Putamen (tissue), 1 donor: ENCODE data around the gene SOX30.

ENCODE experiments used
- DNase-seq: peaks from one replicate; pipeline ENCODE4 v3.0.0-alpha.2; 2016; ENCODE audit warnings: low spot score

The SOX30 gene

GRCh38 chr5:157607371-157608161 lies 44.7 kb downstream of the SOX30 start:
- DNase-seq = no peak

DNA sequence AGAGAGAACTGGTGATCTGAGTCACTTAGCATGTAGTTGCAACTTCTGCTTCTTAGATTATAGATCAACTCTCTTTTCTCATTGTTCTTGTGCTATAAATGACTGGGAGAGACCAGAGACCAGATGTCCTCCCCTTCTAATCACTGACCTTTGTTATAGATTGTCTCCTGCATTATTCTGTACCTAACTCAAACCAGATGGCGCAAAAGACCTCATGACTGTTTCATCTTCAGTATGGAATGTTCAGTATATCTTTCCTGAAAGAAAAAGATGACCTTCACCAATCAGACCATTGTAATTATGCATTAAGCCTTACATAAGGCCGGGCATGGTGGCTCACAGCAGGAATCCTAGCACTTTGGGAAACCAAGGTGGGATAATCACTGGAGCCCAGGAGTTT lies 46.2 kb downstream of the SOX30 start:
- no peak for DNase-seq

- no peak for DNase-seq
Measured at GRCh38 chr5:157603333-157604190, 48.7 kb downstream of the SOX30 start.

GRCh38 chr5:157602505-157602904 lies 49.7 kb downstream of the SOX30 start:
- DNase-seq = no peak

DNA sequence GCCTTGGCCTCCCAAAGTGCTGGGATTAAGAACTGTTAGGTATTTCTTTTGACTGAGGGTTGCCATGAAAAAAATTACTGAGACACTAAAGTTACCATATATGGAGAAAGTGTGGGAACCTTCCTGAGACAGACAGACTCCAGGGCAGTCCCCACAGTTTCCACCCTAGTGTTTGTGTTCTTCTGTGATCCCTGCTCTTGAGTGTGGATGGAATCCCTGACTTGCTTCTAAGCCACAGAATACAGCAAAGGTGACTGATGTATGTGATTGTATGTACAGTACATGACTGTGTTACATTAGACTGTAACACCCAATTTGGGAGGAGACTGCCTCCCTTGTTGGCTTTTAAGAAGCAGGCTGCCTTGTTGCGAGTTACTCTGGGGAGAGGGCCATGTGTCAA lies 52.0 kb downstream of the SOX30 start:
- DNase-seq = no peak

- no peak for DNase-seq
Measured at GRCh38 chr5:157599565-157599964, 52.7 kb downstream of the SOX30 start.

GRCh38 chr5:157598350-157598936 lies 53.8 kb downstream of the SOX30 start:
- no peak for DNase-seq

GRCh38 chr5:157597277-157597676 lies 55.0 kb downstream of the SOX30 start:
- no peak for DNase-seq

GRCh38 chr5:157596487-157596886 lies 55.8 kb downstream of the SOX30 start:
- DNase-seq = no peak

DNA sequence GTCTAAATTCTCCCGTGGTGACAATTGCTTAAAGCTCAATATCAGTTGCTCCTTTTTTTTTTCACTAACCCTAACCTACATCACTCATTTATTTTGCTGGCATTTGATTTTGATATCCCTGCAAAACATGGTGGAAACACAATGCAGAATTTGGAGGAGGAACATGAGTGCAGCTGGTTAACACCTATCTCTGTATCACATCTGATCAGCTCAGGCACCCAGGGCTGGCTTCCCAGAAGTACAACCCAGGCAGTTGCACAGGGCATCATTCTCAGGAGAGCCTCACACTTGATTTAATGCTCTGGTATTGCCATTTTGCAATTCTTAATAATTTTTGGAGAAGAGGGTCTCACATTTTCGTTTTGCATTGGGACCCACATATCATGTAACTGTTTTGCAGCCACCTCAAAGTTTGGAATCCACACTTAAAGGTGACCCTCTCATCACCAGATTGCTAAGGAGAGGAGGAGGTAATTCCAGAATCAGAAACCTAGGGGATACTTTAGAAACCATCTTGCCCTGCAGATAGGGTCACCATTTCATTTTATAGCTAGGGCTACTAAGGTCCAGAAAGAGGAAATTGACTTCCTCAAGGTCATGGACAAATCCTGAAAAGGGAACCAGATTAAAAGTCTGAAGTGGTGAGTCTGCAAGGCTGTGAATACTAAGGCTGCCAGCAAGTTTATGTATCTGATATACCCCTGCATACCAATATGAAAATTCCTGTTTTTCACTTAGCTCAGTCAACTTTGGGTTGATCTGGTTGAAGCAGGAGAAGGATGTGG lies 57.4 kb downstream of the SOX30 start:
- DNase-seq = no peak

GRCh38 chr5:157594257-157594656 lies 58.0 kb downstream of the SOX30 start:
- no peak for DNase-seq

- DNase-seq = no peak
Measured at GRCh38 chr5:157593052-157593757, 59.0 kb downstream of the SOX30 start.

- DNase-seq = no peak
Measured at GRCh38 chr5:157592594-157592993, 59.6 kb downstream of the SOX30 start.

- no peak for DNase-seq
Measured at GRCh38 chr5:157590478-157590877, 61.8 kb downstream of the SOX30 start.

DNA sequence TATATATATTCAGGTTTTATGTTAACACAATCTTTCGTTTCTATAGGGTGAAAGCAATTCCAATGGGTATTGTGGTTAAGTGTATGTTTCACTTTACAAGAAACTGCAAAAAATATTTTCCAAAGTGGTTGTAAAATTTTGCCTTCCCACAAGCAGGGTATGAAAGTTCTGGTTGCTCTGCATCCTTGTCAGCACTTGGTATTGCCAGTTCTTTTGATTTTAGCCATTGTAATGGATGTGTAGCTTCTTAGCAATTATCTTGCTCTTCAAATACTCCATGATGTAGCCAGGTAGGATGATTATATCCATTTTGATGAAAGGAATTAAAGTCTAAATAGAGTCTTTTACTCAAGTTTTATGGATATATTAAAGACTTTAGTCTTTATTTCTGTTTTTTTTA lies 67.6 kb downstream of the SOX30 start:
- DNase-seq = no peak

GRCh38 chr5:157582731-157583620 lies 69.3 kb downstream of the SOX30 start:
- DNase-seq = no peak

GRCh38 chr5:157581901-157582300 lies 70.3 kb downstream of the SOX30 start:
- DNase-seq = no peak

DNA sequence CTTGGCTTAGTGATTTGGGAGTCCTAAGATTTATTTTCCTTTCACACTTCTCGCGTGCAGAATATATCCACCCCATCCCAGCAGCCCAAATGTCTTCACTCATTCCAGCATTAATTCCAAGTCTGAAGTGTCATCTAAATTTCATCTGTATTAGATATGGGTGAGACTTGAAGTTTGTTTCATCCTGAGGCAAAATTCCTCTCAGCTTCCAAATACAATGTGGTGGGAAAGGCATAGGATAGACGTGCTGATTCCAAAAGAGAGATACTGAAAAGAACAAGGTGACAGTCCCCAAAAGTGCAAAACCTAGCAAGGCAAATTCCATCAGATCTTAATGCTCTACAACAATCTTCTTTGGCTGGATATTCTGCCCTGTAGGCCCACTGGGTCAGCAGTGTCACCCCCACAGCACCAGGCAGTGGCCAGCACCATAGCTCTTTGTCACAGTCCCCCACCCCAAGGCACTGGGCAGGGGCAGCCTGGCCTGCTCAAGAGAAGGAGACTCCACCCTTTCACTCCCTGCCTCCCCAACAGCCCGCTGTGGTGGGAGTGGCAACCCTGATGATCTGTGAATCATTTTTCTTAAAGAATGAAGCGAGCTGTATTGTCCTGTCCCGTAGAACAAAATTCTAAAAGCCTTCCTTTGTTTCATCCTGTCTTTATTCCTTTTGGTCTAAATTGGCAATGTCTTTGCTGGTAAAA lies 74.0 kb downstream of the SOX30 start:
- DNase-seq = no peak

DNA sequence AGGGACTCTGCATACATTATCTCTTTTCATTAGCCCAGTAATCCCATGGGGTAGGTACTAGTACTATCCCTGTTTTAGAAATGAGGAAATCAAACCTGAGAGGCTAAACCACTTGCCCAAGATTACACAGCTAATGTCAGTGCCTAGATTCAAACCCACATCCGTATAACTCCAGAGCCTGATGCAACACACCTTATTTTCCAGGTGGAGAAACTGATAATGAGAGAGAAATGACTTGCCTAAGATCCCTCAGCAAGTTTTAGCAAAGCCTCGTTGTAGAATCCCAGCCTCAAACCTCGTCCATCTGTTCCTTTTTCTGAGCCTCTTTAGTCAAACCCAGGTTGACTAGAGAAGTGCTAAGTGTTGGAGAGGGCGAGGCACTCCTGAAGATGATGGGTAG lies 75.6 kb downstream of the SOX30 start:
- no peak for DNase-seq
